ENCODE results near the gene QSOX2.

Gene QSOX2

GRCh38 chr9:136179761-136180160 lies 65.9 kb downstream of the QSOX2 start:
- CTCF ChIA-PET, result no interaction called here
- no peak for DNase-seq (ENCODE audit: extremely low spot score)
- POLR2A ChIA-PET, result no interaction called here
- no peak for TF ChIP-seq CTCF (IDR thresholded peaks at IDR 0.05; ENCODE audit: control extremely low read depth, extremely low read depth, low read depth, missing control alignments)

- ChIA-PET POLR2A (no interaction called here), CTCF (interaction anchor here (0.7 to 1.3 kb wide), 2 partner anchors 9 to 88 kb away, joined by 3 to 4 read pairs; no protein-coding TSS in a partner anchor)
- no peak for DNase-seq (ENCODE audit: extremely low spot score)
- TF ChIP-seq CTCF (IDR thresholded peaks at IDR 0.05; ENCODE audit: control extremely low read depth, extremely low read depth, low read depth, missing control alignments), result no peak
Measured at GRCh38 chr9:136179101-136179616, 66.5 kb downstream of the QSOX2 start.

DNA sequence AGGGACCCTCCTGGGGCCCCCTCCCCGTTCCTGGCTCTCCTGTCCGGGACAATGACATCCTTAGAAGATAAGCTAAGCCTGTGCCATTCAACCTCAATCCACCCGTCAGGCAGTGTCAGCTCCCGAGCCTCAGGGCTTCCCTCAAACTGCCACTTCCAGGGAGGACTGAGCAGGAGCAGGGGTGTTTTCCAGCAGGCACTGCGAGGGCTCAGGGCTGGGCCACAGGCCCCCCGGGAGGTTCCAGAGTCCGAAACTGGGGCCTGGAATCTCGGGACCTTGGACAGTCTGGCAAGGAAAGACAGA lies 66.9 kb downstream of the QSOX2 start:
- TF ChIP-seq CTCF (IDR thresholded peaks at IDR 0.05; ENCODE audit: control extremely low read depth, extremely low read depth, low read depth, missing control alignments), result no peak
- DNase-seq (ENCODE audit: extremely low spot score), result no peak
- POLR2A ChIA-PET, result no interaction called here
- CTCF ChIA-PET, result interaction anchor here (0.7 to 1.3 kb wide), 2 partner anchors 8 to 89 kb away, joined by 3 to 4 read pairs; no protein-coding TSS in a partner anchor

GRCh38 chr9:136178061-136178772 lies 67.4 kb downstream of the QSOX2 start:
- no peak for TF ChIP-seq CTCF (IDR thresholded peaks at IDR 0.05; ENCODE audit: control extremely low read depth, extremely low read depth, low read depth, missing control alignments)
- ChIA-PET POLR2A (no interaction called here), CTCF (interaction anchor here (0.7 to 1.3 kb wide), 2 partner anchors 8 to 89 kb away, joined by 3 to 4 read pairs; no protein-coding TSS in a partner anchor)
- DNase-seq (ENCODE audit: extremely low spot score), result no peak

GRCh38 chr9:136177224-136177623 lies 68.4 kb downstream of the QSOX2 start:
- POLR2A ChIA-PET, result no interaction called here
- no peak for TF ChIP-seq CTCF (IDR thresholded peaks at IDR 0.05; ENCODE audit: control extremely low read depth, extremely low read depth, low read depth, missing control alignments)
- CTCF ChIA-PET, result no interaction called here
- DNase-seq (ENCODE audit: extremely low spot score), result no peak

- no peak for TF ChIP-seq CTCF (IDR thresholded peaks at IDR 0.05; ENCODE audit: control extremely low read depth, extremely low read depth, low read depth, missing control alignments)
- no peak for DNase-seq (ENCODE audit: extremely low spot score)
- CTCF ChIA-PET, result no interaction called here
- POLR2A ChIA-PET, result no interaction called here
Measured at GRCh38 chr9:136175616-136176197, 69.9 kb downstream of the QSOX2 start.

Measured in GM10248 (cell line).